CMK (cell line): ENCODE results near the gene SUFU.

ENCODE experiments used
- DNase-seq: peaks from one replicate; pipeline ENCODE4 v3.0.0-alpha.2; 2010; ENCODE audit warnings: low read depth

The SUFU gene

GRCh38 chr10:102620138-102620590 lies 116.4 kb downstream of the SUFU start:
- DNase-seq, result no peak

GRCh38 chr10:102620591-102621442 lies 117.0 kb downstream of the SUFU start:
- DNase-seq, result no peak

- no peak for DNase-seq
Measured at GRCh38 chr10:102621443-102622325, 117.9 kb downstream of the SUFU start.

- no peak for DNase-seq
Measured at GRCh38 chr10:102624094-102624493, 120.3 kb downstream of the SUFU start.

GRCh38 chr10:102624751-102625645 lies 121.2 kb downstream of the SUFU start:
- DNase-seq, result no peak

GRCh38 chr10:102626026-102626685 lies 122.4 kb downstream of the SUFU start:
- DNase-seq, result no peak

- DNase-seq, result no peak
Measured at GRCh38 chr10:102627291-102627735, 123.5 kb downstream of the SUFU start.

GRCh38 chr10:102627736-102628293 lies 124.0 kb downstream of the SUFU start:
- no peak for DNase-seq

GRCh38 chr10:102628451-102628911 lies 124.7 kb downstream of the SUFU start:
- DNase-seq, result no peak

GRCh38 chr10:102629661-102630614 lies 126.2 kb downstream of the SUFU start:
- no peak for DNase-seq

- DNase-seq, result no peak
Measured at GRCh38 chr10:102630663-102631062, 126.9 kb downstream of the SUFU start.

- no peak for DNase-seq
Measured at GRCh38 chr10:102631525-102632393, 128.0 kb downstream of the SUFU start.

- DNase-seq, result no peak
Measured at GRCh38 chr10:102632394-102633111, 128.8 kb downstream of the SUFU start.

GRCh38 chr10:102633287-102633686 lies 129.5 kb downstream of the SUFU start:
- DNase-seq, result peak; percentile 82

GRCh38 chr10:102633848-102634247 lies 130.1 kb downstream of the SUFU start:
- no peak for DNase-seq

- DNase-seq, result no peak
Measured at GRCh38 chr10:102634686-102635085, 130.9 kb downstream of the SUFU start.

GRCh38 chr10:102635377-102635776 lies 131.6 kb downstream of the SUFU start:
- no peak for DNase-seq

GRCh38 chr10:102639537-102639936 lies 135.8 kb downstream of the SUFU start:
- no peak for DNase-seq
